IPS DF 19.7 (cell line): ENCODE data around the gene APOBEC2.
A peak's percentile ranks its signal among the peaks of the same experiment; 100 is the strongest.
"Not testable (repeated sequence)": the region's sequence is repeated elsewhere in the genome, so short reads cannot be mapped to it uniquely, and the experiment has no call there.

Source experiments
- DNase-seq: peaks from one replicate; pipeline ENCODE4 v3.0.0-alpha.2; 2013; ENCODE audit warnings: low read depth, low spot score

APOBEC2 gene

DNA sequence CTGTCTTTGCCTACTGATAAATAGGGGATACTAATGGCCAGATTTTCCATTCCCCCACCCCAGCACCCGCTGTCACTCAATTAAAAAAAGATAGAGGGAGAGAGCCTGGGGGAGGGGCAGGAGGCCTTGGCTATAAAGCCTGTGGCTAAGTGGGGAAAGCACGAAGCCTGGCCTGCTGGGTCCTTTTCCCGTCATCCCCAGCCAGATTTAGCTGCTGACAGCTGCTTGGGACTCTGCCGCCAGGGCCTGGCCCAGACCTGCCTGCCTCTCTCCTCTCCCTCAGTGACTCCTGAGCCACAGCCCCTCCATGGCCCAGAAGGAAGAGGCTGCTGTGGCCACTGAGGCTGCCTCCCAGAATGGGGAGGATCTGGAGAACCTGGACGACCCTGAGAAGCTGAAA, at the start of gene APOBEC2:
TSS of gene APOBEC2 (plus strand) at position 162 of the 400 bp plus-strand sequence. CDS start at position 308, 146 bp downstream.
- DNase-seq, result no peak

DNA sequence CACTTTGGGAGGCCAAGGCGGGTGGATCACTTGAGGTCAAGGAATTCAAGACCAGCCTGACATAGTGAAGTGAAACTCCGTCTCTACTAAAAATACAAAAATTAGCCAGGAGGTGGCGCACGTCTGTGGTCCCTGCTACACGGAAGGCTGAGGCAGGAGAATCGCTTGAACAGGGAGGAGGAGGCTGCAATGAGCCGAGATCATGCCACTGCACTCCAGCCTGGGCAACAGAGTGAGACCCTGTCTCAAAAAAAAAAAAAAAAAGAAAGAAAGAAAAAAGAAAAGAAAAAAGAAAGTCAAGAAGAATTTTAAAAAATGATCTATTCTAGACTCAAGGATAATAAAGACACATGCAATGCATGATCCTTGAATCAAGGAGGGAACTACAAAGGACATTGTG, 46.8 kb upstream of the APOBEC2 start:
- not testable (repeated sequence) for DNase-seq

DNA sequence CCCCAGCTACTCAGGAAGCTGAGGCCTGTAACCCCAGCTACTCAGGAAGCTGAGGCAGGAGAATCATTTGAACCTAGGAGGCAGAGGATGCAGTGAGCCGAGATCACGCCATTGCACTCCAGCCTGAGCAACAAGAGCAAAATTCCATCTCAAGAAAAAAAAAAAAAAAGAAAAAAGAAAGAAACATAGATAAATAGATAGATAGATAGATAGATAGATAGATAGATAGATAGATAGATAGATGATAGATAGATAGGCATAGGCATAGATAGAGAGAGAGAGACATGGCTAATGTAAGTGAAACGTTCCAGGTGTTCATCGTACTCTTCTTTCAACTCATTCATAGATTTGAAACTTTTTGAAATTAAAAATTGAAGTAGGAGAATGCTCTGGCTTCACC, 46.0 kb upstream of the APOBEC2 start:
- DNase-seq, result not testable (repeated sequence)

DNA sequence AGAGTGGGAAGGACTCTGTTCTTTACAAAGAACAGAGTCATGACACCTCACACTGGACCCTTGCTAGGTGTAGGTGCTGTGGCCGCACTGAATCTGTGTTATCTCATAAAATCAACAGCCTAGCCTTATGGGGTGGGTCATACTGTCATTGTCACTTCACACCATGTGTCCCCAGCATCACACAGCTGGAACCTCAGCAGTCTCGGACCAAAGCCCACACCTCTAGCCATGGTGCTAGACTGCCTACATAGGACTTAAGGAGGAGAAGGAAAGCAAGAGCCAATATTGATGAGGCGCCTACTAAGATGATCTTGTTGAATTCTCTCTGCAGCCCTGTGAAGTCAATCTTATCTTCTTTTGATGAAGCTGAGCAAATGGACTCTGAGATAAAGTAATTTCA, 45.0 kb upstream of the APOBEC2 start:
- DNase-seq, result no peak

DNA sequence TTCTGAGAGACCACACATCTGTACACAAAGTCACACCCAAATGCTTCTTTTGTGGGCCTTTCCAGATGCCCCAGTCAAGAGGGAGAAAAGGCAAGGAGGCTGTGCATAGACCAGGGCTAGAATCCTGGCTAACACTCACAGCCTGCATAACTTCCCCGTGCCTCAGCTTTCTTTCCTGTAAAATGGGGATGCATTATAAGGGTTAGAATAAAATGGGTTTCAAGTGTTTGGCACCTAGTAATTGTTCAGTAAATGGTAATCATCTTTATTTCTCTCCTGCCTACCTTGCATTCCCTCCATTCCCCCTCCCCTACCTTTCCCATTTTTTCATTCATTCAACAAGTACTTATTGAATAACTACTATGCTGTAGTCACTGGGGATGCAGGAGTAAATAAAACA, 43.3 kb upstream of the APOBEC2 start:
- DNase-seq, result no peak

DNA sequence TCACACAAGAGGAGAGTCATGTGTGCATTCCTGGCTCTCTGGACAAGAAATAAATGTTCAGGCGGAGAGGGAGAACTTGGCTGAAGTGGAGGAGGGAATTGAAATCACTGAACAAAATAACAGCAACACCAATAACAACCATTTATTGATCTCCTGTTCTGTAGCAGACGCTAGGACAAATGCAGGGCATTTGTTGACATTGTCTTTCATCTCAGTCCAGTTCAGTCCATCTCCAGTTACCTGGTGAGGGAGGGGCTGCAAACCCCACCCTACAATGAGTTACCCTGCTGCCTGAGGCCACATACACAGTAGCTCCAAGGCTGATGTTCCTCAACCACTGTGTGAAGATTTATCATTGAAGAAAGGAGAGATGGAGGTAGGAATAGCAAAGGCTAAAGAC, 41.3 kb upstream of the APOBEC2 start:
- DNase-seq, result no peak

DNA sequence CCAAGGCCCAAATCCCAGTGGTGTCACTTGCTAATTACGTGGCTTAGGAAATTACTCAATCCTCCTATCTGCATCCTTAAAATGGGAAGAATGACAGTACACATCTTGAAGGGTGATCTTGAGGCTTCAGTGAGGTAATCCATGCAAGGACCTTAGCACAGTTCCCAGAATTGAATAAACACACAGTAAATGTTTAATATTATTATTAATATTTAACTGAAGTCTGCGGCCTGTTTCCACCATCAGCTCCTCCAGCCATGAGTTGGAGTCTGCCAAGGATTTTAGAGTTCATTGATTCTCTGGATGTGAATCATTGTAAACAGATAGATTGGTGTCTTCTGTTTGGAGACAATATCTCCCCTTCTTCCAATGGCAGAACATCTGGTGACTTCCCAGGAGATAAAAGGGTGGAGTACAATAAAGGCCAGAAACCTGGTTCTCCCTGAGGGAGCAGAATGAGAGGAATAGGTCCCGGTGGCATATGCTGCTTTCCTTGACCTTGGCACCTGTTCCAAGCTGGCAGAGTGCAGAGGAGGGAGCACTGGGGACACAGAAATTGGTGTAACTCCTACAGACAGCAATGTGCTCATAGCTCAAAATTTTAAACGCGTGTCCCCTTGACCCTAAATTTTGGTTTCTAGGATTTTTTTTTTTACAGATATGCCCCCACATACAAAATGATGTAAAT, 39.4 kb upstream of the APOBEC2 start:
- DNase-seq, result no peak

DNA sequence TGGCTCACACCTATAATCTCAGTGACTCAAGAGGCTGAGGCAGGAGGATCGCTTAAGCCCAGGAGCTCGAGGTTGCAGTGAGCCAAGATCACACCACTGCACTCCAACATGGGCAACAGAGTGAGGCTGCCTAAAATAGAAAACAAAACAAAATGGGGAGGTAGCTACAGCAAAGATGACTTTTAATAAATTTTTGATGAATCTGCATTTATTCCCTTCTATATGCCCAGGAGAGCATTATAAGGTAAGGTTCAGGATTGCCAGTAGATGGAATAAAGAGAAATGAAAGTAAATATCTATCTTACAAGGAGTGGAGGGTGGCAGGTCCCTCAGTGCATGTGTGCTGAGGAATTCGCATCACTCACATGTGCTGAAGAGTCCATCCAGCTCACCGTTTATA, 38.2 kb upstream of the APOBEC2 start:
- no peak for DNase-seq

DNA sequence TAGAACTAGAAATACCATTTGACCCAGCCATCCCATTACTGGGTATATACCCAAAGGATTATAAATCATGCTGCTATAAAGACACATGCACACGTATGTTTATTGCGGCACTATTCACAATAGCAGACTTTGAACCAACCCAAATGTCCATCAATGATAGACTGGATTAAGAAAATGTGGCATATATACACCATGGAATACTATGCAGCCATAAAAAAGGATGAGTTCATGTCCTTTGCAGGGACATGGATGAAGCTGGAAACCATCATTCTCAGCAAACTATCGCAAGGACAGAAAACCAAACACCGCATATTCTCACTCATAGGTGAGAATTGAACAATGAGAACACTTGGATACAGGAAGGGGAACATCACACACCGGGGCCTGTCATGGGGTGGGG, 37.1 kb upstream of the APOBEC2 start:
- DNase-seq, result not testable (repeated sequence)

DNA sequence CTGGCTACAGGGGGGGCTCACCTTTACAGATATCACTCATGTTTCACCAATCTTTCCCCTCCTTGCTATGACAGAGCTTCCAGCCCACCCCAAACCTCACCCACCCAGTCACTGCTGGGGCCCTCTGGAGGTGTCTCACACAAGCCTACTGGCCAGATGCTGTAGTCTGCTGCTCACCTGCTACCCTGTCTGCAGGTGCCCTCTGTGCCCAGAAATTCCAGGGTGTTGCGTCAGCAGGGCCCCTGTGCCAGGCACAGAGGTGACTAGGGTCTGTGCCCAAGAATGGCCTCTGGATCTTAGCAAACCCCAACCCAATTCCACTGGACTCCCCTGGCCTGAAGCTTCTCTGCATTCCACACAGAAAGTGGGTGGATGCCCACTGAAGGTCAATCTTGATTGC, 35.3 kb upstream of the APOBEC2 start:
- no peak for DNase-seq

DNA sequence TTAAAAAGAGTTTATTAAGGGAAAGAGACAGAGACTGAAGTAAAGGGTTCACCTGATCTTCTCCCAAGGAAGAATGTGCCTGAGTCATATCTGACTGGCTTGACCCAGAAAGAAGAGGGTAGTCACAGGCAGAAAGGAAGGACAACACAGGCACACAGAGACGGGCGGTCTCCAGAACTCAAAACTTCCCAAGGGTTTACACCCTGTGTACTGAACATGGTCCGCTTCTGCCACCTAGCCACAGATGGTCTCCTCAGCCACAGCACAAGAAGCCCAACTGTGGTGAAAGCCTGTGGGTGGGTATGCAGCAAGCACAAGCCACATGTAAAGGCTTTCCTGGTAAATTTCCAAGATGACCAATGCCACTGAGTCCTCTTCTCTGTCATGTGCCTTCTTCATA, 31.2 kb upstream of the APOBEC2 start:
- no peak for DNase-seq

DNA sequence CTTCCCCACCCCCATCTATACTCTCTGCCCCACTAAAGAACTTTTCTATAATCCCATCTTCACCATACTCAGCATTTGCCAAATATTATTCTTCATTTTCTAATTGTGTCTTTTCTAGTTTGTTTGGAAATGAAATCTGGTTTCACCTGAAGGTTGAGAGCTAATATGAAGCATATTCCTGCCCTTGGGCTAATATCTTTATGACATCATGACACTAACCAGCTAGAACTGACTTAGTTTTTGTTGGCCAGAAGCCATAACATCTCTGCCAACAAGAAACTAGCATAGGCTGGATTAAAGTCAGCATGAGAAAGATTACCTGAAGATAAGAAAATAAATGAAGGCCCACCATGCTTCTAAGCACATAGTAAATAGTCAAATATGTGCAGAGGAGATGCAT, 30.7 kb upstream of the APOBEC2 start:
- no peak for DNase-seq

DNA sequence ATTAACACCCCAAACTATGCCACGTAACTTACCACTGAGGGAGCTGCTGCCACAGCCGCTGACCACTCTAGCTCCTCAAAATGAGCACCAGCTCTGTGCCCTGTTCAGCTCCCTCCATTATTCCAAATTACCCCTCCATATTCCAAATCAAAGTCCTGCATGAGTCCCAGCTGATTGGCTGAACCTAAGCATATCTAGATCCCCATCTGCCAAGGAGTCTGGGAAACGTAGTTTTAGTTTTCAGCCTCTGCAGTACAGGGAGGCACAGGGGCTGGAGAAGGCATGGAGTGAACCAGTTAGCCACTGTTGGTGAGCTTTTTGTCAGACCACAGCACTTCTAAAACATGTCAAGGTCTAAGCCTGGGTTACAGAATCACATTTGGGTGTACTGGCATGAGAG, 29.9 kb upstream of the APOBEC2 start:
- no peak for DNase-seq

DNA sequence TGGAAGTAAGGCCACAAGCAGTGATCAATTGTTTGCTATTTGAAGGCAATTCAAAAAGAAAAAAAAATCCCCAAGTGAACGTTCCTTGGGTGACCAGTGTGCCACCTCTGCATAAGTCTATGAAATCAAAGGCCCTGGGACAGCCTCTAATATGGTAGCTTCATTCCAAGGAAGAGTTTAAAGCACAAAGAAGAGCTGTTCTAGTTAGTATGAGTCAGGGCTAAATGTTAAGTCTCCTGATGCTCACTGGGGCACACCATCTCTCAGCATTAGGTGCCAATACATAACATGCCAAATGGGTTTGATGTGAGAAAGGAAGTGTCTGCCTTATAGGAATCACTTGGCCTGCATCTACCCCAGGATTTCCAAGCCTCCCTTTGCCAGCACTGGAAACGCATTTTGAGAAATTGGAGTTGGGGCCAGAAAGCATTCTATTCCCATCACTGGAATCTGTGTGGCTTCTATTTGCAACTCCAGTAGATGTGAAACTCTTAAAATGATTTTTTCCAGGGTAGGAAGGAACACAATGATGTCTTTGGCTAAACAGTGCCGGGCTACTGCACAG, 27.0 kb upstream of the APOBEC2 start:
- DNase-seq, result no peak

DNA sequence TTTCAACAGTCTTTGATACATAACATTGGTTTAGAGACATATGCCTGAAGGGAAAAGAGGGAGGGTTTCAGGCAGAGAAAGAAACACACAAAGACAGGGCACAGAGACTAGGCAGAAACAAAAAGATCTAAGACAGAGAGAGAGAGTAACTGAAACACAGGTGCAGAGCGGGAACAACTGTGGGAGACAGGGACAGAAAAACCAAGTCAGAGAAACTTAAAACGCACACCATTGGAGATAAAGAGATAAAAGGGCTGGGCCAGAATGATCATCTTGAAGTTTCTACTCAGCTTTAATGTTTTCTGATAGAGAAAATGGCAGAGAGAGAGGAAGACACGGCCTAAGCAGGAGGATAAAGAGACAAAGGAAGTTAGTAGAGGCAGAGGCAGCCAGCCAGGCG, 25.8 kb upstream of the APOBEC2 start:
- no peak for DNase-seq

DNA sequence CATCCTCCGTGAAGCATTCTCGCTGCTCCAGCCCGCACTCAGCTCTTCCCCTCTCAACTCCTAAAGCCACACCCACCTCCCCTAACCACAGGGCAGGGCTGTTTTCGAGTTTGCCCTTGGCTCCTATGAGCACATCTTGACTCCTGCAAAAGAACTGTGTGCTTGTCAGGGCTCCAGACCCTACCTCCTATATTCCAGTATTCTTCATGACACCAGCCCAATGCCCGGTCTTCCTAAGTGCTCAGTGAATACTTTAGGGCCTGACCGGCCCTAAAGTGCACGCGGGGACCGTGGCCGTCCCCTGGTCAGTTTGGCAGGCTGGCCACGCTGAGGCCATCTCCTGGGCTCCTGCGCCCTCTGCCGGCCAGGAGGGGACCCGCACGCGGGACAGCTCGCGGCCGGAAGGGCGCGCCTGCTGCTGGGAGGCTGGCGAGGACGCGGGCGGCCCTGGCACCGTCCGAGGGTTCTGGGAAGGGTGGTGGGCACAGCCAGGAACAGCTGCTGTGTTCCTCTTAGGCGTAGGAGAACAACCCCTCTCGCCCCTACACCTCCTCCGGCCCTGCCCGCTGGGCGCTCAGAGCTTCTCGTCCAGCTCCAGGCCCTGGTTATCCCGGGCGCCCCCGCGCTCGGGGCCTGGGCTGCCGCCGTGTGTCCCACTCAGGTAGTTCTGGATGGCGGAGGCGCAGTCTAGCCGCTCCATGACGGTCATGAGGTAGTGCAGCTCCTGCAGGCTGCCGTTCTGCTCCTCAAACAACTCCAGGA, 25.0 kb upstream of the APOBEC2 start:
- peak; percentile 59 for DNase-seq

DNA sequence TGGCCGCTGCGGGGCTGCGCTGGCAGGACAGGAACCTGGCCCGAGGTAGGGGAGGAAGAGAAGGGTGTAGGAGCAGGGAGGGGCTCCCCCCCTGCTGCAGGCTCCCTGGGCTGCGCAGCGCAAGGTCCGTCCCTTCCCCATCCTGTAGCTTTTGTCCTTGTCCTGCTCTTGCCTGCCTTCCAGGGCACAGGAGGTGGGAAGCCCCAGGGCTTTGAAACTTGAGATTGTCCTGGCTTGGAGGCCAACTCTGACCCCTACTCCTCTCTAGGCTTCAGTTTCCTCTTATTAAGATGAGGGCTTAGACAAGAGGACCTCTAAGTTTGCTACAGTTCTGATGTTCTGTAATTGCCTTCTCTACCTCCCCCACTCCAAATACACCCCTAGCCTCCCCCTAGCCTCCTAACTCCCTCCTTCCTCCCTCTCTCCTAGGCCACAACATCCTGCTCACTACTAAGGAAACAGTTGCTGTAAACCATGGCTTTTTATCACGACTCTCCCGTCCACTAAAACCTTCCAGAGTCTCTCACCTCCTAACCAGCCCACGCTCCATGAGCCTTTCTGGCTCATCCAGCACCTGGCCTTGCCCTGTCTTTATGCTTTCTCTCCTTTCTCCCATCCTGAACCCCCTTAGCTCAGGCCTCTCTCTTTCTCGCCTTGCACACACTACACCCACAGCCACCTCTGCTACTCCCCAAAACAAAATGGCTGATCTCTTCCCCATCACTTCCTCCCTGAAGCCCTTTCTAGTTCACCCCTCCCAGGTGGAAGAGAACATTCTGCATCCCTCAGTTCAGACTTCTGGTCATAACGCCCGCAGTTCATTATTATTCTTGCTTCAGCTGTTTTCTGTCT, 24.2 kb upstream of the APOBEC2 start:
- DNase-seq, result no peak

DNA sequence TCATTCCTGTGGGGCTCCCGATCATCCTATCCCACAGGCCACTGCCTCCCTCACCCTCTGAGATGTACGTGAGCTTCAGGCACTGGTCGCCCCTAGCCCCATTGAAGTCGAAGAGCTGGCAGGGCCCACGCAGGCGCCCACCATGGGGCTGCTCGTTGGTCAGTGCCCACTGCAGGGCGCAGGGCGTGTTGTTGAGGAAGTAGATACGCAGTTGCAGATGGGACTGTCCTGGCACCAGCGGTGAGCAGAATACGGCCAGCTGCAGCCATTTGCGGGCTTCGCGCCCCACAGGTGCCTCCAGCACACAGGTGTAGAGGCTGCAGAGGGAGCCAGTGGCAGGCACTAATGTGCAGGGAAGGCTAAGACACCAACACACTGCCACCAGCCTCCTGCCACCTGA, 20.2 kb upstream of the APOBEC2 start:
- no peak for DNase-seq

DNA sequence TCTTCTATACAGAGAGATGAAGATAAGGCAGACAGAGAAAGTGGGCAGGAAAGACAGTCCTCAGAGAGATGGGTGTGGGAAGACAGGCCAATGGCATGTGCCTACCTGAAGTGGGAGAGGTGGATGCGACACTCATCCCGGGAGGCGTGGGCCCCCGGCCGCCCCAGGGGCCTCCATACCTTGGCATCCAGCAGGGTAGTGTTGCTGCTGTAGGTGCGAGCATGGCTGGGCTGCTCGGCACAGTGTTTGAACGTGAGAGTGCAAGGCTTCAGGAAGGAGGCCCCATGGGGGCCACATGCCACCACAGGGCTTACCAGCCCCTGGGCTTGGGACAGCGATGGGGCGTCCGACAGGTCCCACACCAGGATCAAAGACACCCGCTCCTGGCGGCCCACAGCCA, 19.2 kb upstream of the APOBEC2 start:
- DNase-seq, result no peak

DNA sequence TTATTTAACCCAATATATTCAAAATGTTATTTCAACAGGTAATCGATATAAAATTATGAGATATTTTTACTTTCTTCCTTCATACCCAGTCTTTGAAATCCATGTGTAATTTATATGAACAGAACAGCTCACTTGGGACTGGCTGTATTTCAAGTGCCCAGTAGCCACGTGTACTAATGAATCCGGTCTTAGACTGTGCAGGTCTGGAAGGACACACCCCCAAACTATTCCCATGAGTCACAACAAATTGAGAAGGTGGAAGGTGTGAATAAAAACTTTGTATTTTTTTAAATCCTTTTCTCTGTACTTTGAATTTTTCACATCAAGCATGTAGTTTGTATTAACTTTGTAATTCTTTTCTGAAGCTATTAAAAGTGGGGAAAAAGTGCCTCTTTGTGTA, 16.8 kb upstream of the APOBEC2 start:
- no peak for DNase-seq

DNA sequence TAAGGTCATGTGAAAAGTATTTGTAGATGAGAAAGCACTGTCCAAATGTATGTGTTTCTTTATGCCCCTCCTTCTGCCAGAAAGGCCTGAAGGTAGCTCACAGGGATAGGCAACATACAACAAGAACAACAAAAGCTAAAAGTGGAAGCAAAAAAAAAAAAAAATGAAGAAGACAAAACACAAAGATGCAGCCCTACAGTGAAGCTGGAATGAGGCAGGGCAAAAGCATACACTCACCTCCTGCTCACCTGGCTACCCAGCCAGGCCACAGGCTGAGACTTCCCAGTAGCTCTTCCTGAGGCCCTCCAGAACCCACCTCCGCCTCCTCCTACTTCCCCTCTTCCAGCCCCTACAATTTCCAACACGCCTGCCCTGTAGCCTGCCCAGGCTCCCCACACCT, 16.4 kb upstream of the APOBEC2 start:
- no peak for DNase-seq
